ENCODE results near the gene RANGAP1.

The RANGAP1 gene

DNA sequence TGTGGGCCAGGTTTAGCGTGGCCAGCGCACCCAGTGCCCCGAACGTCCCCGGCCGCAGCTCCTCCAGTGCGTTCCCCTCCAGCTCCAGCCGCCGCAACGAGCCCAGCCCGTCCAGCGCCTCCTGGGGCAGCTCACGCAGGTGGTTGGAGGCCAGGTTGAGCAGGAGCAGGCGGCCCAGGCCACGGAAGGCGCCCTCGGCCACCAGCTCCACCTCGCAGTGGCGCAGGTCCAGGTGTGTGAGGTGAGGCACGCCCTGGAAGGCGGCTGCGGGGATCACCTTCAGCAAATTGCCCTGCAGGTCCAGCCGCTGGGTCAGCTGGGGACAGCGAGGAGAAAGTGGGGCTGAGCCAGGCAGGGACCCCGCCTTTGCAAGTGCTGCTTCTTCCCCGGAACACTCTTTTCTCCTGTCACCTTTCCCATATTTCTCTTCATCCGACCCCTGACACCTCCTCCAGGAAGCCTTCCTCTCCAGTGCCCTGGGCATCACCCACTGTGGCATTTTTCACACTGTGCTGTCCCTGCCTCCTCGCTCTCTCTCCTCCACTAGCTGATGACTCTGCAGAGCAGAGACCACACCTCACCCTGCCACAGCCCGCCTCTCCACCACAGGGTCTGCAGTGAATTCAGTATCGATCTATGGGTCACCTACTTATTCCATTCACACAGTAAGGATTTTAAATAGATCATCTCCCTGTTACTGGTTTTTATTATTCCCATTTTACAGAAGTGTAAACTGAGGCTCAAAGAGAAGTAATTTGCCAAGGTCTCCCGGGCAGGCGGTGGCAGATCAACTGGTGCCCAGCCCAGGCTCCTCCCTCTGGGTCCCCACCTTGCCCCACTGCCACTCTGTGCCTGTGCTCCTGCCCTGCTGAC is 47.2 kb downstream of the RANGAP1 start:
- DNase-seq (ENCODE audit: low read depth in 2 of 2, low spot score in 1 of 2): no peak

DNA sequence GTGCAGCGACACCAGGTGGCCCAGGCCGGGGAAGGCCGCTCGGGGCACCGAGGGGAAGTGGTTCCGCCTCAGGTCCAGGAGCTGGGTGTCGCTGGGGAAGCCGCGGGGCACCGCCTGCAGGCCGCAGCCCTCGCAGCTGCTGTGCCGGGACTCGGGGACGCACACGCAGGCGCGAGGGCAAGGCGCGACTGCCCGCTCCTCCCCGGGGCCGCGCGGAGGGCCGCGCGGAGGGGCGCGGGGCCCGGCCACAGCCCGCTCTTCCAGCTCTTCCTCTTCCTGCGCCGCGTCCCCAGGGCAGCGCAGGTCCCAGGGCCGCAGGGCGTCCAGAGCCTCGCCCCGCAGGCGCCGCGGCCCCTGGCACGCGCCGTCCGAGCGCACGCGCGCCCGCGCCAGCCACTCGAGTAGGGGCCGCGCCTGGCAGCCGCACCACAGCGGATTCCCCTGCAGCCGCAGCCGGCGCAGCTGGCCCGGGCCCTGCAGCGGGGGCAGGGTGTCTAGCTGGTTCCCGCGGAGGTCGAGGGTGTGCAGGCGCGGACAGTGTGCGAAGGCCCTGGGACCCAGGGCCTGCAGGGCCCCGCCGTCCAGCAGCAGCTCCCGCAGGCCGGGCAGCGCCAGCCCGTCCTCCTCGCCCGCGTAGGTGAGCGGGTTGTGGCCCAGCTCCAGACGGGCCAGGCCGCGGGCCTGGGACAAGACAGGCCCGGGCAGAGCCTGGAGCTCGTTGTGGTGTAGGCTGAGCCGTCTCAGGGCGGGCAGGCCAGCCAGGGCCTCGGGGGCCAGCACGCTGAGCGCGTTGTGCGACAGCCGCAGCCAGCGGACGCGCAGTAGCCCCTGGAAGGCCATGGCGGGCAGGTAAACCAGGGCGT is 48.0 kb downstream of the RANGAP1 start:
- peak; percentile 43 to 56 for DNase-seq (ENCODE audit: low read depth in 2 of 2, low spot score in 1 of 2)

DNA sequence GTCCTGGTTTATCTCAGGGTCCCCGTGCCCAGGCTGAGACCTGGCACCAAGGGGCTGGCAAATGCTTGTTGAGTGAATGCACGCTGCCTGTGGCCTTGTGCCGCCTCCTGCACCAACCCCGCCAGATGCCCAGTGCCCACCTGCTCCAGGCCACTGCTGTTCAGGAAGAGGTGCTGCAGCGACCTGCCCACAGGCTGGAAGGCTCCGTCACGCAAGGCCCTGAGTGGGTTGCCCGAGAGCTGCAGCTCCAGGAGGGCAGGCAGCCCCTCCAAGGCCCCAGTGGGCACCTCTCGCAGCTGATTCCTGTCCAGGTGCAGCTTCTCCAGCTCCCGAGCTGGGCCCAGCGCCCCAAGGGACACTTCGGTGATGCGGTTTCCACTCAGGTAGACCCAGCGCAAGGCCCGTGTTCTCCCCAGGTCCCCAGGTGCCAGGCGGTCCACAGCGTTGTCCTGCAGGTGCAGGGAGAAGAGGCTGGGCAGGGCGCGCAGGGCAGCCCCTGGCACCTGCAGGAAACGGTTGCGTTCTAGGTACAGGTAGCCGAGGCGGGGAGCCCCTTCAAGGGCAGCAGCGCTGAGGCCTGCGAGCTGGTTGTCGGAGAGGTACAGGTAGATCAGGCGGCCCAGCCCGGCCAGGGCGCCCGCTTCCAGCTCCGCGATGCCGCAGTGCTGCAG is 48.8 kb downstream of the RANGAP1 start:
- DNase-seq (ENCODE audit: low read depth in 2 of 2, low spot score in 1 of 2): no peak

DNA sequence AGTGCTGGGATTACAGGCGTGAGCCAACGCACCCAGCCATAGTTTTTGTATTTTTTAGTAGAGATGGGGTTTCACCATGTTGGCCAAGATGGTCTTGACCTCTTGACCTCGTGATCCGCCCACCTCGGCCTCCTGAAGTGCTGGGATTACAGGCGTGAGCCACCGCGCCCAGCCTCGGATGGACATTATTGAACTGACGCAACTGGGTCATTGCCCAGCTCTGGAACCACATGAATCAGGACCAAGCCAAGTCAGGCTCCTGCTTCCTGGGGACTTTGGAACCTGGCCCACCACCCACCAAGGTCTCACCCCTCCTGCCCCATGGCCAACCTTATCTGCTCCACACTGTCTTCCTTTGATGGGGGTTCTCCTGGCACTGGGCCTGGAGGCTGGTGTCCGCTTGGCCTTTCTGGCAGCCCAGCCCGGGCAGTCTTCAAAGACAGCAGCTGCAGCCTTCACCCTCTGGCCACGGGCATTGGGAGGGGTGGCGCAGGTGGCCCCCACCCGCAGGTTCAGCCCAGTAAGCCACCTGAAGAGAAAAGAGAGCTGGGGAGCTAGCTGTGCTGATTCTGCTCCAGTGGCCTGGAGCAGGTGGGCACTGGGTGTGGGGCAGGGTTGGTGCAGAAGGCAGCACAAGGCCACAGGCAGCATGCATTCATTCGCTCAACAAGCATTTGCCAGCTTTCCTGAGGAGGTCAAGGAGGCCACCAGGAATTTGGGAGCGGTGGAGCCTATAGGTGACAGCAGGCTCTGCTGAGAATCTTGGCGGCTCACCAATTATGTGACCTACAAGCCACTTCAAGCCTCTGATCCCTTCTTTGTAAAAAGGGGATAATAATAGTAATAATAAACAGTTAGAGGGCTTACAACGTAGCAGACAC is 50.9 kb downstream of the RANGAP1 start:
- no peak for DNase-seq (ENCODE audit: low read depth in 2 of 2, low spot score in 1 of 2)

DNA sequence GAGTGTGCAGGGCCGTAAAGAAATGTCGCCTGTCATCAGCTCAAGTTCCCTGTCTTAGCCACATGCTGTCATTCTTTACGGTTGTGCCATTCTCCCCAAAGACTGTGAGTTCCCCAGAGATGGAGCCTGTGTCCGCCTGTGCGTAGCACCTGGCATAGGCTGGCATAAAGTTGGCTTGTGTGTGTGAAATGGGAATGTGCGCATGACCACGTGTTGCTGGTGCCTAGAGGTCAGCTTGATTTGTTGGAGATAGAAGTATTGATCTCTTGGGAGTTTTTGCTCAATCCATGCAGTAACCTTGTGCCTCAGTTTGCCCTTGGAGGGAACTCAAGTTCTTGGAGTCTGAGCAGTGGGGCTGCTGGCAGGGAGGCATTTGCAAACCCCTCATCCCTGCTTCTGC is 54.6 kb downstream of the RANGAP1 start:
- no peak for DNase-seq (ENCODE audit: low read depth in 2 of 2, low spot score in 1 of 2)

DNA sequence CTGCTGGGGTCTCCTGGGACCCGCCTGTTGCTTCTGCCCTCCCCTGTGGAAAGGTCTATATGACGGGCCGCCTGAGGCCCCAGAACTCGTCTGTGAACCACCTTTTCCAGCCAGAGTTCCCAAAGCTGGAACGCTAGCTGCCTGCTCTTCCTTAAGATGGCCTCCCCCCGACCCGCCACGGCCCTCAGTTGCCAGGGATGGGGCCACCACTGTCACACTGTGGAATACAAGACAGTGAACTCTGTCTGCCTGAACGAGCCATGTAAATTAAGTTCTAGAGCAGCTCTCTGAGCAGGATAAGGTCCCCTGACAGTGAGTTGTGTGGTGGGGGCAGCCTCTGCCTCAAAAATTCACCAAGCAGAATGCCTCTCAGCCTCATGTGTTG is 55.6 kb downstream of the RANGAP1 start:
- DNase-seq (ENCODE audit: low read depth in 2 of 2, low spot score in 1 of 2): no peak

DNA sequence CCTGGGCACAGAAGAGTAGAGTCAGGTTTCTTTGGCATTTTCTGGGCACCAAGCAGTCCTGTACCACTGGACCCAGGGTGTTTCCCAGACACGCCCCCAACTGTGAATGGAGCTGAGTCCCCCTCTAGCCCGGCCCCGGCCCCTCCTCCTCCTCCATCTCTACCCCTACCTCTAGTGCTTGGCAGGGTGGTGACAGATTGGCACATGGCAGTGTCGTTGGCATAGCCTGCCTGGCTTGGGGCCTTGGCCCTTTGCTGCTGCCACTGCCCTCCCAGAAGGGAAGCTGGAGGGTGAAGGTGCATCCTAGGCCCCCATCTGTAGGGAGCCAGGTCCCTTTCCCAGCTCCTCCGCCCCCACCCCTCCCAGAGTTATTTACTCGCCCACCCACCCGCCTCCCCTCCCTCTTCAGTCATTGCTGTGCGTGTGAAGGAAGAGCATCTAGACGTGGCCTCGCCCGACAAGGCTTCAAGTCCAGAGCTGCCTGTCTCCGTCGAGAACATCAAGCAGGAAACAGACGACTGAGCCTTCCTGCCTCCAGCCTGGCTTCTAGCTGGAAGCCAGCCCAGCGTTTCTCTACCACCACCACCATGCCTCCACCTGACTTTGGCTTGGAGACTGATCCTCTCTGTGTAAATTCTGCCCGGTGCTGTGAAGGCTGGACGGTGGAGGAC is 56.1 kb downstream of the RANGAP1 start:
- no peak for DNase-seq (ENCODE audit: low read depth in 2 of 2, low spot score in 1 of 2)

DNA sequence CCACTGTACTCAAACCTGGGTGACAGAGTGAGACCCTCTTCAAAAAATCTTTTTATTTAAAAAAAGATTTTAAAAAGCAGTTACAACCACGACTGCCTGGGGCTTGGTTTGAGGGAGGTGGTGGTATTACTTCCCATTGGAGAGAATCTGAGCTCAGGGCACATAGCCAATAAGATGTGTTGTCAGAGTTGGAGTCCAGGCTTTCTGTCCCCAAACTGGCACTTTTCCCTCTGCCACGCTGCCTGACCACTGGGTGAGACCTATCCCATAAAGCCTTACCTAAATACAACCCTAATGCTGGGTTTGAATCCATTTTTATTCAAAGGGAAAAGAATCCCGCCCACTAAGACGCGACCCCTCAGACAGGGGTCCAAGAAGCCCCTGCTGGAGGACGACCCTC is 56.8 kb downstream of the RANGAP1 start:
- no peak for DNase-seq (ENCODE audit: low read depth in 2 of 2, low spot score in 1 of 2)

DNA sequence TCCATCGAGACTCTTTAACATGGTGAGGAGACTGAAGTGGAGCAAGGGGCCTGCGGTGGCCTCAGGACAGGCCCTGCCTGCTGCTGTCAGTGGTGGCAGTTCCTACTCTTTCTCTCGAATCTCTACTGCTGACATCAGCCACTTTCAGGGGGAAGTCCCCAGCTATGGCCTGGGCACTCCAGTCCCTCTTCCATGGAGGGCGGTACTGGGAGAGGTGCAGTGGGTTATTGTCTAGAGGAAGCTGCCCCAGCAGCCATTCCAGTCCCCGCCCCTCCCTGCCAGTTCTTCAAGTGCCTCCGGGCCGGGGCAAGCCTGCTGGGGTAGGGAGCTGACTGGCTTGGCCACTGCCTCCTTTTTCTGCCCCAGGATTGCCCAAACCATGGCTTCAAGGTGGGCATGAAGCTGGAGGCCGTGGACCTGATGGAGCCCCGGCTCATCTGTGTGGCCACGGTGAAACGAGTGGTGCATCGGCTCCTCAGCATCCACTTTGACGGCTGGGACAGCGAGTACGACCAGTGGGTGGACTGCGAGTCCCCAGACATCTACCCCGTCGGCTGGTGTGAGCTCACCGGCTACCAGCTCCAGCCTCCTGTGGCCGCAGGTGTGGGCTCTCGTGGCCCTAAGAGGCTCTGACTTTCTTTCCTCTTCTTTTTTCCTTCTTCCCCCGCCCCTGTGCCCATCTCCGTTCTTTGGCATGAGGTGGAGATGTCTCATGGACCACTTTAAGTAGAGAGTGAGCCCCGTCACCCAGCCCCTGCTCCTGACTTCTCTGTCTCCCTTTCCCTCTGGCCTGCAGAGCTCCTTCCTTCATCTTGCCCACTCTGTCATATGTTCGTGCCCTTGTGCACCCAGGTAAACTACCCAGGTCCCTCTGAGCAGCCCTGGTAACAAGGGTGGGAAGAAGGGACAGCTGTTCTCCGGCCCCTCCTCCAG is 59.0 kb downstream of the RANGAP1 start:
- DNase-seq (ENCODE audit: low read depth in 2 of 2, low spot score in 1 of 2): no peak

DNA sequence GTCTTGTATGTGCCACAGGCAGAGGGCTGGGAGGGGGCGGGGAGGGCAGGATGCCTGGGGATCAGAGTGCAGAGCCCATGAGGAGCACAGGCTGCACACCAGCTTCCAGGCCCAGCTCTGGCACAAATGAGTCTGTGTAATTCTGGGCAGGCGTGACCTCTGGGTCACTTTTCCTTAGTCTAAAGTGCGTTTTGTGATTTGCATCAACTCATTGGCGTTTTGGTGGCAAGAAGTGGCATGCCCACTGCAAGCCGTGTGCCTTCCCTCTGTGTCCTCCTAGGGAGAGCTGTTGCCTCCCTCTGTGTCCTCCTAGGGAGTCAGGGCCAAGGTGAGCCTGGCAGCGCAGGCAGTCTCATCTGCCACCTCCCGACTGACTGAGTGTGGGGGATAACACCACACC is 62.5 kb downstream of the RANGAP1 start:
- no peak for DNase-seq (ENCODE audit: low read depth in 2 of 2, low spot score in 1 of 2)

DNA sequence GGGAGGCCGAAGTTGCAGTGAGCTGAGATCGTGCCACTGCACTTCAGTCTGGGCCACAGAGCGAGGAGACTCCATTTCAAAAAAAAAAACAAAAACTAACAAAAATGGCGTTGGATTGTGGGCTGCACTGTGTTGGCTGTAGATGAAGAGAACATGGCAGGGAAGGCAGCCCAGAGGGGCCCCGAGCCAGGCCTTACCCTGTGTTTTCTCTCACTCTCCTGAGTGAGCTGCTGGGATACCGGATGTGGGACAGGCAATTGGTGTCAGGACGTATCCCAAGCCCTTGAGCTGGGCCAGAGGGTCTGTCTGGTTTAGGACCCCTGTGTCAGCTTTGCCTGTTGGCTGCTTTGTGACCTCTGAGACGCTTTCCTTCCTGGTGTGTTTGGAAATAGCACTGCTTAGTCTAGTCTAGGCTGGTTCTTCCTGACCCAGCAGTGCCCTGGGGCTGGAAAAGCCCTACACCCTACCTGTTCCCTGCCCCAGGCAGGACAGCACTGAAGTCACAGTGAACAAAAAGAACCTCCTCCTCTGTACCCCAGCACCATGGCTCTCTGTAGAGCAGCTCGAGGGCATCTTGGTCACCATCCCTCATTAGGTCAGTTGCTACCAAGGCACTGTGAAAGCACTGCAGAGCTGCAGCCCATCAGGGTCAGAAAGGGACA is 63.0 kb downstream of the RANGAP1 start:
- no peak for DNase-seq (ENCODE audit: low read depth in 2 of 2, low spot score in 1 of 2)

DNA sequence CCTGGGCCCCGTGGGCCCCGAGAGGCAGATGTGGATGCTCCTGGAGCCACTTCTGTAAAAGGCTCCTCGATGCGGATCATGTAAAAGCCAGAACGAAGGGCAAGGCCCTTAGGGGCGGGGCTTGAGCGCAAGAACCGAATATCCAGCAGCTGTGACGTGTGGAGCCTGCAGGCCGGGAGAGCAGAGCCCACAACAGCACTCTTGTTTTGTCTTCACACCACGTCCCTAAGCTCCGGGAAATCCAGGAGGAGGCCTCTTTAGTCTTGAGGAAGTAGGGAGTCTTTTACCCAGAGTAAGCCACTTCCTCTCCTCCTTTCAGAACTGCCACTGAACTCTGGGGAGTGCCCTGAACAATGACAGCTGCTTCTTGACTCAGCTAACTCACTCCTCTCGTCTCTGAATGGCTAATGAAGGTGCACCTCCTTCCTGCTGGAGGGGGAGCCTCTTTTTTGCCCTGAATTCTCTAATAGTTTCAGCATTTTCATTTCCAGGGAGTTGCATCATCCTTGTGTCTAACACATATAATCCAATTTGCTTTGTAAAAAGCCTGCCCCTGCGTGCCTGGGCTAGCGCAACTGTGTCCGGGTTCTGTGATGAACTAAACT is 68.3 kb downstream of the RANGAP1 start:
- no peak for DNase-seq (ENCODE audit: low read depth in 2 of 2, low spot score in 1 of 2)

DNA sequence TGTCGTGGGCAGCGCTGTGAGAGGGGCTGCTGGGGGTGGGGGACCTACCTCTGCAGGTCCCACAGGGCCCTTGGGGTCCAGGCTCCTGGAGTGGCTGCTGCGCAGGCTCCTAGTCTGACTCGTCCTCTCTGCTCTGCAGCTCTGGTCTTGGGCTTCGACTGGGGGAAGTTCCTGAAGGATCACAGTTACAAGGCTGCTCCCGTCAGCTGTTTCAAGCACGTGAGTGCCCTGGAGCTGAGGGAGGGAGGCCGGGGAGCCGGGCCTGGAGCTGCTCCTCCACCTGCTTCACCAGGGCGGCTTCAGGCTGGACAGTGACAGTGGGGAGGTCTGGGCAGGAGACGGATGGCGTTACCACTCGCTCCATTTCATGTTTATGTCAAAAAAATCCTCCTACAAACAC is 69.0 kb downstream of the RANGAP1 start:
- DNase-seq (ENCODE audit: low read depth in 2 of 2, low spot score in 1 of 2): no peak

DNA sequence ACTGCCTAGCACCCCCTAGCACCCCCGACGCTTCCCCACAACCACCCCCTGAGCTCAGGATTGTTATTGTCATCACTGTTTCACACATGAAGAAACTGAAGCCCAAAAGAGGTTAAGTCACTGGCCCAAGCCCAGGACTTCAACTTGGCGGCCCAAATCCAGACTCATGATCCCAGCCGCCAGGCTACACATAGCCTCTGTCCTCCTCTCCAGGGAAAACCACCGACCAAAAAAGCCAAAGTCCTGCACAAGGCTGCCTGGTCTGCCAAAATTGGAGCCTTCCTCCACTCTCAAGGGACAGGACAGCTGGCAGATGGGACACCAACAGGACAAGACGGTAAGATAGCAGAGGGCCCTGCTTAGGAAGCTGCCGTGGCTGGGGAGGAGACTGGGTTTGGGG is 70.1 kb downstream of the RANGAP1 start:
- DNase-seq (ENCODE audit: low read depth in 2 of 2, low spot score in 1 of 2): no peak

DNA sequence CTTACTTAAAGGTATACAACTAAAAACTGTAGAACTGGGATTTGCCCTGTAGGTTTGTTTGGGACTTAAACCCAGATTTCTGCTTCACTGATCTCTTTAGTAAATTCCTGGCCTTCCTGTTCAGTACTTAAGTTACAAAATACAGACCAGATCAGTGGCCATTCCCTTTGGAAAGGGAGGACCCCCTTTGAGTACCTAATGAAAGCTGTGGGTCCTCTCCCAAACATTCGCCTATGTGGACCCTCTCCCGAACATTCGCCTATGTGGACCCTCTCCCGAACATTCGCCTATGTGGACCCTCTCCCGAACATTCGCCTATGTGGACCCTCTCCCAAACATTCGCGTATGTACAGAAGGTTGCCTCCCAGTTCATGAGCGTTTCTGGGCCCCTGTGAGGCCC is 70.6 kb downstream of the RANGAP1 start:
- DNase-seq (ENCODE audit: low read depth in 2 of 2, low spot score in 1 of 2): no peak

DNA sequence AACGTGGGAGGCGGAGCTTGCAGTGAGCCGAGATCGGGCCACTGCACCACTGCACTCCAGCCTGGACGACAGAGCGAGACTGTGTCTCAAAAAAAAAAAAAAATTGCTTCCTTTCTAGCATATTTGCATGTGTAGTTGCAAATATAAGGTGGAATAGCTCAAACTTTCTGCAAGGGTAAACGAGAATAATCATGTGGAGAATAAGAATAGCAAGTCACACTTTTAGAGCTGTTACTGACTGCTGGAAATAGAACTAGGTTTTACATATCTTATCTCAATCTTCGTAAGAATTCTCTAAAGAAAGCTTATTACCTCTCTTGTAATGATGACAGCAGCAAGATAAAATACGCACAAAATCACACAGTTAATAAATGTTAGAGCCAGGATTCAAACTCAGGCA is 79.3 kb downstream of the RANGAP1 start:
- DNase-seq (ENCODE audit: low read depth in 2 of 2, low spot score in 1 of 2): no peak

DNA sequence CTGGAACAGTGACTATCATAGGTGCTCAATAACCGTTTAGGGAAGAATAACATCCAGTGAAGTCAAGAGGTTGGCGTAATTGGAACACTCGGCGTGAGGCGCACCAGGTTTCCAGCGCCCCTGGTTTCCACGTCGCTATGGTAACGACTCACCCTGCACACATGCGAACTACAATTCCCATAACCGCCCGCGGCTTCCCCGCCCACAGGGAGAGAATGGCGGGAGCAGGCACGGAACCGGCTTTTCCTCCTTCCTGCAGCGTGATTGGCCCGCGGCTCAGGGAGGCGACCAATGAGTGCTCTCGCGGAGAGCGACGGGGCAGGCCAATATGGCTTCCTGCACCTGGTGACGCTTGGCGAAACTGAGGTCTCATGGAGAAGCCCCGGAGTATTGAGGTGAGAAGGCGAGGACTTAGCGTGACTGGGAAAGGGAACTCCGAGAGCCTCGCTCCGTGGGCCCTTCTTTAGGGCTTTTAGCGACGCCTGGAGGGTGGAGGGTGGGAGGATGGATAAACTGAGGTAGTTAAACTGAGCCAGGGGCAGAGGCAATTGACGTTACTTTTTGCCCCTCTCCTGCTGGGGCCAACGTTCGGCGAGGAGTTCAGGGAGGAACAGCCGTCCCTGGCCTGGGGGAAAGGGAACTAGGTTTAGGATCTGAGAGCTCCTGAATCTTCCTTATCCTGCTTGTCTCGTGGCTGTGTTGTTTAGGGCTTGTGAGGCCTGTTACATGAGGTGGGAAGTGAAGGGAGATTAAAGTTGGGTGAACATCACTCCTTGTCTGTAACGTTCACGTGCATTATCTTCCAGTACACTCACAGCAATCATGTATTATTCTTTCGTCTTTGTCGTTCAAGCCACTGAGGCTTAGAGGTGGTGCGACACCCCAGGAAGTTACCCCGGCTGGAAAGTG is 80.7 kb downstream of the RANGAP1 start, which contains the start of gene L3MBTL2:
L3MBTL2 (plus strand) TSS at position 321 of the 909 bp plus-strand sequence; CDS start at position 372, 51 bp downstream.
- DNase-seq (ENCODE audit: low read depth in 2 of 2, low spot score in 1 of 2): peak; percentile 92 to 97
